ENCODE results near the gene FBXL17. TPM values are rescaled to one million over a fixed set of nuclear protein-coding genes. Genes with fewer than 3 reads are reported as not detected.

Gene FBXL17
- total RNA-seq, 1 donor from 2014 or later = 14.2 TPM

GRCh38 chr5:107916731-107917725 lies 464.9 kb downstream of the FBXL17 start:
- no peak for DNase-seq (ENCODE audit: low spot score)

GRCh38 chr5:107915176-107915812 lies 466.6 kb downstream of the FBXL17 start:
- DNase-seq (ENCODE audit: low spot score) = no peak

GRCh38 chr5:107913494-107913893 lies 468.4 kb downstream of the FBXL17 start:
- DNase-seq (ENCODE audit: low spot score) = no peak

GRCh38 chr5:107900721-107901120 lies 481.2 kb downstream of the FBXL17 start:
- no peak for DNase-seq (ENCODE audit: low spot score)

GRCh38 chr5:107894361-107894760 lies 487.5 kb downstream of the FBXL17 start:
- DNase-seq (ENCODE audit: low spot score) = no peak

GRCh38 chr5:107893642-107894041 lies 488.3 kb downstream of the FBXL17 start:
- DNase-seq (ENCODE audit: low spot score) = no peak

GRCh38 chr5:107889387-107889786 lies 492.5 kb downstream of the FBXL17 start:
- no peak for DNase-seq (ENCODE audit: low spot score)

- no peak for DNase-seq (ENCODE audit: low spot score)
These were observed 493.4 kb downstream of the FBXL17 start for GRCh38 chr5:107888541-107888940.

- no peak for DNase-seq (ENCODE audit: low spot score)
These were observed 494.5 kb downstream of the FBXL17 start for GRCh38 chr5:107887166-107887943.

GRCh38 chr5:107885601-107886000 lies 496.3 kb downstream of the FBXL17 start:
- DNase-seq (ENCODE audit: low spot score) = no peak

- DNase-seq (ENCODE audit: low spot score) = no peak
These were observed 497.0 kb downstream of the FBXL17 start for GRCh38 chr5:107884871-107885270.

GRCh38 chr5:107878661-107879060 lies 503.2 kb downstream of the FBXL17 start:
- DNase-seq (ENCODE audit: low spot score) = peak; percentile 88

GRCh38 chr5:107876906-107877305 lies 505.0 kb downstream of the FBXL17 start:
- peak; percentile 70 for DNase-seq (ENCODE audit: low spot score)

- DNase-seq (ENCODE audit: low spot score) = peak; percentile 45
These were observed 505.6 kb downstream of the FBXL17 start for GRCh38 chr5:107876261-107876660.

GRCh38 chr5:107875833-107876232 lies 506.1 kb downstream of the FBXL17 start:
- DNase-seq (ENCODE audit: low spot score) = peak; percentile 33

GRCh38 chr5:107874795-107875194 lies 507.1 kb downstream of the FBXL17 start:
- no peak for DNase-seq (ENCODE audit: low spot score)

- DNase-seq (ENCODE audit: low spot score) = no peak
These were observed 508.0 kb downstream of the FBXL17 start for GRCh38 chr5:107873877-107874276.

GRCh38 chr5:107871023-107871422 lies 510.9 kb downstream of the FBXL17 start:
- no peak for DNase-seq (ENCODE audit: low spot score)

GRCh38 chr5:107869438-107870115 lies 512.3 kb downstream of the FBXL17 start:
- peak; percentile 45 for DNase-seq (ENCODE audit: low spot score)

- DNase-seq (ENCODE audit: low spot score) = no peak
These were observed 513.1 kb downstream of the FBXL17 start for GRCh38 chr5:107868650-107869409.

GRCh38 chr5:107867266-107867665 lies 514.6 kb downstream of the FBXL17 start:
- no peak for DNase-seq (ENCODE audit: low spot score)
